Measurements from ENCODE around the gene SLC8A1.

SLC8A1 gene

GRCh38 chr2:40367652-40368051 lies 84.2 kb downstream of the SLC8A1 start:
- Histone ChIP-seq H3K27ac (replicated peaks) (no peak overlapping the region), H3K27me3 (ENCODE audit: insufficient read depth, poor library complexity, severe bottlenecking) (no peaks in the 10 kb centered on the region), H3K4me3 (replicated peaks; ENCODE audit: insufficient read depth, low read length) (no peak overlapping the region)
- TF ChIP-seq GABPA (IDR thresholded peaks at IDR 0.05; ENCODE audit: low read depth), result no peak
- TF ChIP-seq CTCF (IDR thresholded peaks at IDR 0.05; ENCODE audit: insufficient read depth, low read length), result no peak
- TF ChIP-seq POLR2AphosphoS5 (IDR thresholded peaks at IDR 0.05; ENCODE audit: low read depth), result no peak
- TF ChIP-seq SPI1 (IDR thresholded peaks at IDR 0.05; ENCODE audit: borderline replicate concordance, low read depth), result no peak
- no peak for DNase-seq (ENCODE audit: low read depth in 1 of 2, low spot score in 1 of 2)

GRCh38 chr2:40367032-40367431 lies 84.9 kb downstream of the SLC8A1 start:
- no peak for DNase-seq (ENCODE audit: low read depth in 1 of 2, low spot score in 1 of 2)
- TF ChIP-seq REST (IDR thresholded peaks at IDR 0.05; ENCODE audit: insufficient replicate concordance, low read depth) (no peak), CTCF (IDR thresholded peaks at IDR 0.05; ENCODE audit: insufficient read depth, low read length) (no peak), GABPA (IDR thresholded peaks at IDR 0.05; ENCODE audit: low read depth) (no peak), POLR2AphosphoS5 (IDR thresholded peaks at IDR 0.05; ENCODE audit: low read depth) (no peak), SPI1 (IDR thresholded peaks at IDR 0.05; ENCODE audit: borderline replicate concordance, low read depth) (no peak)
- Histone ChIP-seq H3K27ac (replicated peaks) (no peak overlapping the region), H3K27me3 (ENCODE audit: insufficient read depth, poor library complexity, severe bottlenecking) (no peaks in the 10 kb centered on the region), H3K4me3 (replicated peaks; ENCODE audit: insufficient read depth, low read length) (no peak overlapping the region)

GRCh38 chr2:40364151-40364874 lies 87.6 kb downstream of the SLC8A1 start:
- DNase-seq (ENCODE audit: low read depth in 1 of 2, low spot score in 1 of 2), result no peak
- Histone ChIP-seq H3K27me3 (ENCODE audit: insufficient read depth, poor library complexity, severe bottlenecking) (no peaks in the 10 kb centered on the region), H3K27ac (replicated peaks) (no peak overlapping the region), H3K4me3 (replicated peaks; ENCODE audit: insufficient read depth, low read length) (no peak overlapping the region)
- TF ChIP-seq POLR2AphosphoS5 (IDR thresholded peaks at IDR 0.05; ENCODE audit: low read depth) (no peak), GABPA (IDR thresholded peaks at IDR 0.05; ENCODE audit: low read depth) (no peak), REST (IDR thresholded peaks at IDR 0.05; ENCODE audit: insufficient replicate concordance, low read depth) (no peak), SPI1 (IDR thresholded peaks at IDR 0.05; ENCODE audit: borderline replicate concordance, low read depth) (no peak), CTCF (IDR thresholded peaks at IDR 0.05; ENCODE audit: insufficient read depth, low read length) (no peak)

- Histone ChIP-seq H3K4me3 (replicated peaks; ENCODE audit: insufficient read depth, low read length) (no peak overlapping the region), H3K27me3 (ENCODE audit: insufficient read depth, poor library complexity, severe bottlenecking) (no peaks in the 10 kb centered on the region), H3K27ac (replicated peaks) (no peak overlapping the region)
- DNase-seq (ENCODE audit: low read depth in 1 of 2, low spot score in 1 of 2), result no peak
- TF ChIP-seq SPI1 (IDR thresholded peaks at IDR 0.05; ENCODE audit: borderline replicate concordance, low read depth), result no peak
- no peak for TF ChIP-seq POLR2AphosphoS5 (IDR thresholded peaks at IDR 0.05; ENCODE audit: low read depth)
- no peak for TF ChIP-seq GABPA (IDR thresholded peaks at IDR 0.05; ENCODE audit: low read depth)
- no peak for TF ChIP-seq CTCF (IDR thresholded peaks at IDR 0.05; ENCODE audit: insufficient read depth, low read length)
- no peak for TF ChIP-seq REST (IDR thresholded peaks at IDR 0.05; ENCODE audit: insufficient replicate concordance, low read depth)
These were observed 88.3 kb downstream of the SLC8A1 start for GRCh38 chr2:40363631-40364030.

Data from HL-60 (cell line).